Stimulated activated CD8-positive, alpha-beta memory T cell treated with anti-CD3 and anti-CD28 coated beads, Interleukin-4, amount 100 ng/mL, for 48 hours (primary cell): ENCODE results near the gene DPEP2.
"Not testable (repeated sequence)": the region's sequence is repeated elsewhere in the genome, so short reads cannot be mapped to it uniquely, and the experiment has no call there.

ENCODE experiments used
- DNase-seq: peaks from one replicate; pipeline ENCODE4 v3.0.0-alpha.2; 2020

The DPEP2 gene

DNA sequence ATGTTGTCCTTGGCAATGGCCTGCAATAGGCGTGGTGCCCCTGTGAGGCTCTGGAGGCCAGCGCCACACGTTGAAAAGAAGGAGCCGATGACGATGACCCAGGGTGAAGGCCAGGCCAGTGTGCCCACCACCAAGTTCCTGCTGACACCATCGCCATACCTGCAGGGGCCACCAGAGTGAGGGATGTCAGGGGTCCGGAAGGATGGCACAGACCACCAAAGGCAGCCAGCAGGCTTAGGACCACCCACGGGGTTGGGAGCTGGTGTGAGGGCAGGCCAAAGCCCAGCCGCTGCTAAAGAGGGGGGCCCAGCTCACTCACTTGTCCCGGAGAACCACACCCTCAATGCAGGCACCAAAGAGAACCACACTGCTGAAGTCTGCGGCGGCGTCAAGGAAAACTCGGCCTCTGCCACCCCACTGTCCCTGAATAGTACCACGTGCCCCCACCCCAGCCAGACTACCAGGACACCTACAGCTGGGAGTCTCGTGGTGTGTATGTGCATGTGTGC, 48.9 kb downstream of the DPEP2 start:
- DNase-seq, result no peak

DNA sequence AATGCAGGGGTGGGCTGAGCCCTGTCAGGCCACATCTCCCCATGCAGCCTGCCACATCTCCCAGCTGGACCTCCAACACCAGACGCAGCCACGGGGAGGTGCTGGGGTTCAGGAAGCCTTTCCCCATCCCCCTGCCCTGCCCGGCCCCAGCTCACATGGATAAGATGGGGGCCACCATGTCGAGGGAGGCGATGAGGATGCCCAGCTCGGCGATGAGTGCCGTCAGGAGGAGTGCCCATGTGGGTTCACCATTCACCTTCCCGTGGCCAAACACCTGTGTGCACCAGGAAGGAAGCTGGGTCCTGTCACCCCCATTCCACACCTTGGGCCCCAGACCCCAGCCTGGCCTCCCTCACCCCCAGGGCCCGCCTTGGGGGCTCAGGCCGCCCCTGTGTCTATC, 49.6 kb downstream of the DPEP2 start:
- DNase-seq, result no peak

DNA sequence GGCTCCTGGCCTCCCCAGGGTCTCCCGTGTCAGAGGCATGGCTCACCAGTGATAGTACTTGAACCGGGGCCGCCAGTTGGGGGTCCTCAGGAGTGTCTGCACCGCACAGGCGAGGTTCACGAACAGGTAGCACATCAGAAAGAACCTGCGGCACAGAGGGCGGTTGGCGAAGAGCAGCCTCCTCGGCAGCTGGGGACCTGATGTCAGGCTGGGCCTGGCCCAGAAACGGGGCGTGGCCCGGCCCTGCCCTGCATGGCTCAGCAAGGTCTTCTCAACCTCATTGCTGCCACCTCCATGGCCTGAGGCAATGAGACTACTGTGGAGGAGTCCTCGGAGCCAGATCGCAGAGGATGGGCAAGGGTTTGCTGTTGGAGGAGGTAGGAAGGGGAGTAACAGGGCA, 51.3 kb downstream of the DPEP2 start:
- no peak for DNase-seq

DNA sequence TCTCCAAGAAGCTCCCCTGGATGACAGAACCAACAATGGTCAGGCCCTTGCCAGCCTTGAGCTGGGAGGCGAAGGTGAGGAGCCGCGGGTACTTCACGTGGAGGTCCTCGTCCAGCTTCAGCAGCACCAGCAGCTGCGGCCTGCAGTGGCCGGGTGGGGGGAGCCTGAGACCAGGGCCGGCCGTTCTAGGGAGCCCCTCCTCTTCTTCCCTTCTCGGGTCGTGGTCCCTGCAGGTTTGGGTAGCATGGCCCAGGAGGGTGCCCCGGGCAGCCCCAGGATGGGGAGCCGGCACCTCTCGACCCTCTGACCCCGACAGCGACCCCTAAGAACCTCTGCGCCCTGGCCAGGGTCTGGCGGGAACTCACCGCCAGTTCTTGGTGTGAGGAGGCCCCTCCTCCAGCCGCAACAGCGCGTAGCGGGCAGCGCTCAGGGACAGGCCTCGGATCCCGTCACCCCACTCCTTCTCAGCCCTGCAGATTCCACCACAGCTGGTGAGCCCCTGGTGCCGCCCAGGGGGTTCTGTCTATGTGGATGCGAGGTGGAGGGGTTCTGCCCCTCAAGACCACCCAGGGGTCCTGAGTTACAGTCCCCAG, 52.2 kb downstream of the DPEP2 start:
- no peak for DNase-seq

DNA sequence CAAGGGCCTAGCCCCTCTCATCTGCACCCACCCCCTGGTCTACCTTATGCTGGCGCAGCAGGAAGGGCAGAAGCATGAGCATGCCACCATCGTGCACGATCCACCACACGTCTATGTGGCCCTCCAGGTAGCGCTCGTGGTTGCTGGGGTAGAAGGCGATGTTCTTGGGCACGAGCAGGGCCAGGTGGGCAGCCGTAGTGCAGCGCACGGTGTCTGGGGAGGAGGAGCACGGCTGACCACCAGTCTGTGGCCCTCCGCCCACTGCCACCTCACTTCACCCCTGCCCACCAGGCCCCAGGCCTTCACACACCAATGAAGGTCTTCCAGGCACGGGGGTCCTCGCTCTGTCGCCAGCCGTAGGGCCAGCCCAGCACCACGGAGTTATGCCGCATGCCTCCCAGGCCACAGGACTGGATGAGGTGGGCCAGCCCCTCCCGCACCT, 53.1 kb downstream of the DPEP2 start:
- DNase-seq, result no peak

DNA sequence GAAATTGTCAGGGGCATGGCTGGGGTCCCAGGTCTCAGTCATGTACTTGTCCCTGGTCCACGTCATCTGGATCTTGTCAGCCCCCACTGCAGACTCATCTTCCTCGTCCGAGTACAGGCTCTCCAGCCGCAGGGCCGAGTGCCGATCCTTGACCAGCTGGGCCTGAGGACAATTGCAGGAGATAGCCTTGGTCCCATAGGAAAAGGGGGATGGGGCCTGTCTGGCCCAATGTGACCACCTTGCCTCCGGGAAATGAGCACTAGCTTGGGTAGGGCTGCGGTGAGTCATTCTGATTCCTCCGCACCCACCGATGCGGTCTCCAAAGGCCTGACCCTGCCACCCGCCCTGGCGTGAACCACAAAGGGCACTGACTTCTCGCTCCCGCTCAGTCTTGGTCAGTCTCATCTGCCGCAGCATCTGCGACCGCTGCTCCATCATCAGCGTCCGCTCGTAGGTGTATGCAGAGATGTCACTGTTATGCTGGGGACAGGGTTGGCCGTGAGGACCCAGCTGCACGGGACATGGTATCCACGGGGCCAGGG, 53.8 kb downstream of the DPEP2 start:
- DNase-seq, result no peak

DNA sequence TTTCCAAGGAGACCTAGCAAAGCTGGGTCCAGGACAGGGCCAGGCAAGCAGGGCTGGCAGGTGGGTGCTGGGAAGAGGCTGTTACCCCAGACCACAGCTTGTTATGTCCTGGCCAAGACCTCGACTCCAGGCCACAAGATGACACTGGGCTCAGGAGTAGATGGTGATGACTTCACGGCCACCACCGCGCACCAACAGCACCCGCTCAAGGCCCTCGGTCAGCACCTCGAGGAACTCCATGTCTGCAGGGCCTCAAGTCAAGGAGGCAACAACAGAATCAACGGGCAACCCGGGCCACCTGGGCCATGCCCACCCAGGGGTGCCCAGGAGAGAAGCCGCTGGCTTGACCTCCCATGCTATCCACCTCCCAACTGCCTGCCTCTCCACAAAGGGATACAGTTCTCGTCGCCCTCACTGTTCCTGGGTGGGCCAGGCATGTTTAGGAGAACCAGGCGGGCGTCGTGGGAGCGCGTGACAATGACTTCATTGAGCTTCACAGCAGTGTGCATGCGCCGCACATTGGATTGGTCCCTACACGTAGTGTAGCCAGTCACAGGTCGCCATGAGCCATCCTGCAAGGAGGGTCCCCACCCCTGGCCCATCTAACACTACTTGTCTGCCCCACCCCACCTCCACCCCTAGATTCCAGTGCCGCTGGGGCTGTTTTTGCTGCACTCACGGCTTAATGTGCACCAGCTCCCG, 54.4 kb downstream of the DPEP2 start:
- no peak for DNase-seq

DNA sequence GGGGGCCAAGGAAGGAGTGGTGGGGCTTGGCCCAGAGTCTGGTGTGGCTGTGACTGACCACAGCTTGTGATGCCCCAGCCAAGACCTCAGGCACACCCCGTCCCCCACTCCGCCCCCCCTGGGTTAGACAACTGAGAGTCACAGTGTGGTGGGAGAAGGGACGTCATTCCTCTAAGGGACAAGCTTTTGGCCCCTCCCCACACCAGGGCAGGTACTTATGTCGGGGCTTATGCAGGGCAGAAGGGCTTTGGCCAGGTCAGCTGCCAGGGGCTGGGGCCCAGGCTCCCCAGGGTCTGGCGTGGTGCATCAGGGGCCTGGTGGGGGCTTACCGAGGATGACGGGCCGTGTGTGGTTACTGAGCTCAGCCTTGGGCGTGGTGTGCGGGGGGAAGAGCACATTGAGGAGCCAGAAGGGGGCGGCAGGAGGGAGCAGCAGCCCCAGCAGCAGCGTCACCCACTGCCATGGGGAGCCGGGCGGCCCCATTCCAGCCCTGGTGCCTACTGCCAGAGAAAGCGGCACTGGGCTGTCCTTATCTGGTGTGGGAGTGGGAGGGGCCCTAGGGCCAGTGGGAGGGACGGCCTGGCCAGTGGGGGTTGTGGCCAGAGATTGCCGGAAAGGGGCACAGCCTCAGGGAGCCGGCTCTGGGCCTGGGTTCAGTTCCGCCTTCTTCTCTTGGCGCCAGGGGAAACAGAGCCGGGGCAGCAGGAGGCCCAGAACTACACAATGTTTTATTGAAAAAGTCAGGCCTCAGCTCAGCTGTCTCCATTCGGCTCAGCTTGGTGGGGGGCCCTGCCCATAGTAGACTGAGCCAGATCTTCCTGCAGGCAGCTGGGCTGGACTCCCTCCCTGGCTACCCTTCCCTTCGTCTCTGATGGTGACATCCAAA, 55.4 kb downstream of the DPEP2 start, which contains the start of gene LCAT:
Gene LCAT (minus strand): TSS at position 502 of the 886 bp plus-strand sequence. CDS start 19 bp downstream, at position 483.
- DNase-seq, result no peak

DNA sequence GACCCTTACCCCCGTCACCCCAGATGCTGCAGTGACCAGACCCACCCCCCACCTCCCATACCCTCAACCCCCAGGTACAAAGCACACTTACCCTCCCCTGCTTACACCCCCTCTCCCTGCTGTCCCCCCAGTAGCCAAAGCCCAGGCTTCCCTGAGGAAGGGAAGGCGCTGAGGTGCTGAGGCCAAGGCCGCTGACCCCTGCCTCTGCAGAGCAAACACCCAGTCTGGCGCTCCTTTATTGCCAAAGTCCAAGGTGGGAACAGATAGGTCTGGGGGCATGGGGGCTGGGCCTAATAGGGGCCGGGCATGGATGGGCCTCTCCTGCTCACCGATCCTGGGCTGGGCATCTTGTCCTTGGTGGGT, 56.0 kb downstream of the DPEP2 start:
- DNase-seq, result no peak

DNA sequence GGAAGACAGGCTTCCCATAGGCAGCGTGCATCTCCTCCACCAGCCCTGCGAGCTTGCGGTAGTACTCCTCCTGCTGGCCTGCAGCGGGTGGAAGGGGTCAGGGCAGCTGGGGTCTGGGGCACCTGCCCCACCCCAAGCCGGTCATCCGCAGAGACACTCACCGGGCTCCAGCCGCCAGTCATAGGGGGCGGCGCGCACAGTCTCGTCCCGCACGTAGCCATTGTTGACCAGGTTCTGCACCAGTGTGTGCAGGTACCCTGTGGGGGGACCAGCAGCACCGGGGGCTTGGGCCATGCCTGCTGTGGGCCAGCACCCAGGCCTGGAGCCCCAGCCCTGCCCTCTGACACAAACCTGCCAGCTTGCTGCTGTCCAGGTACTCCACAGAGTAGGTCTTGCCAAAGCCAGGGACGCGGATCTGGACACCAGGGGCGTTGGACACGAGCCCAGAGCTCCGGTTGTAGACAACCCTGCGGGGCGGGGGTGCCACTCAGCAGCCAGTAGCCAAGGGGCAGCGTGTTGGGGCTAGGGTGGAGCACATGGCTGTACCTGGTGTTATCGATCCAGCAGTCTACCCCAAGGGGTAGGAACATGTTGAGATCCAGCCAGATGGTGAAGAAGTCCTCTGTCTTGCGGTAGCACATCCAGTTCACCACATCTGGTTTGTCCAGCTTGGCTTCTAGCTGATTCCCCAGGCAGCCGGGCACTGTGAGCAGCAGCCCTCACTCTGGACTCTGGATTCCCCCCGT, 56.6 kb downstream of the DPEP2 start:
- no peak for DNase-seq

DNA sequence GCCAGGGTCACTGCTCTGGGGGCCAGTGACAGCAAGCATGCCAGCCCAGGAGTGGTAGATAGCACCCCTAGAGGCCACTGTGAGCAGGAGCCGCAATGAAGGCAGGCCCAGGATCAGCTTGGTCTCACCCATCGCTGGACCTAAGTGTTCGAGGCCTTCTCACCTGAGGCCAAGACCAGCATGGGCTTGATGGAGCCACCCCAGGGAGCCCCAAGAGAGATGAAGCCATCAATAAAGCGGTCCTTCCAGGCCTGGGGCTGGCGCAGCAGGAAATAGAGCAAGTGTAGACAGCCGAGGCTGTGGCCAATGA, 57.1 kb downstream of the DPEP2 start:
- DNase-seq, result peak; percentile 62

DNA sequence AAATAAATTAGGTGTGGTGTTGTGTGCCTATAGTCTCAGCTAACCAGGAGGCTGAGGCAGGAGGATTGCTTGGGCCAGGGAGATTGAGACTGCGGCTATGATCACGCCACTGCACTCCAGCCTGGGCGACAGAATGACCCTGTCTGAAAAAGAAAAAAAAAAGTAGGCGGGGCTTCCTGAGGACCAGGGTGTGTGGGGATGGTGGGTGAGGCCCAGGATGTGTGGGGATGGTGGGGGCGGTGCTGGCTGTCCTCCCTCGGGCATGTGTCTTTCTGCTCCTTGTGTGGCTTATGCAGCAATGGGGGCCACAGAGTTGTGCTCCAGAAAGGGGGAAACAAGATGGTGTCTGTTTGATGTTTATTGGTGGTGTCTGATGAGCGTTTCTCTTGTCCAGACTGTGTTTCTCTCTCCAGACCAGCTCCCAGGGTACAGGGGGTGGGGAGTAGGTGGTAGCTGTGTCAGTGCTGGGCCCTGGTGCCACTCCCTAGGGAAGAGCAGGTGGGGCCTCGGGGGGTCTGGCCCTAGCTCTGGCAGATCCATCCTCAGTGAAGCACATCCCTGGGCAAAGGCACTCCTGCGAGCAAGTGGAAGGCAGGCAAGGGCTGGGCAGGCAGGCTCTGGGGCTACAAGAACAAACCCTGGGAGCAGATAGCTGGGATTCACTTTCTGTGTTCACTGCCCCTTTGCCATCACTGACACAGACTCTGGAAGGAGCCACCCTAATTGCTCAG, 57.6 kb downstream of the DPEP2 start:
- no peak for DNase-seq

DNA sequence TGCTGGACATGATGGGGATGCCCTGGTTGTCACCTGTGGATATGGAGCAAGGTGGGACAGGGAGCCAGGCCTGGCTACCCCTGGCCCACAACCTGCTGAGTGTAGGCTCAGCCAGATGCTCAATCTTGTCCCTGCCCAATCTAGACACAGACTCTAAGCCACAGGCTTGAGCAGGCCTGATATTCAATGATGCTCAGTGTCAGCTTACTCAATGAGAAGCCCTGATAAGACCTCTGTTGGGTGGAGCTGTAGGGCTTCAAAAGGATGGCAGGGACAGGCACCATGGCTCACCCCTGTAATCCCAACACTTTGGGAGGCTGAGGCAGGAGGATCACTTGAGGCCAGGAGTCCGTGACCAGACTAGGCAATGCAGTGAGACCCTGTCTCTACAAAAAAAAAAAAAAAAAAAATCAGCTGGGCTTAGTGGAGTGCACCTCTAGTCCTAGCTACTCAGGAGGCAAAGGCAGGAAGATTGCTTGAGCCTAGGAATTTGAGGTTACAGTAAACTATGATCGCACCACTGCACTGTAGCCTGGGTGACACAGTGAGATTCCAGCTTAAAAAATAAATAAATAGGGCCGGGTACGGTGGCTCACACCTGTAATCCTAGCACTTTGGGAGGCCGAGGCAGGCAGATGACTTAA, 58.7 kb downstream of the DPEP2 start:
- DNase-seq, result no peak

DNA sequence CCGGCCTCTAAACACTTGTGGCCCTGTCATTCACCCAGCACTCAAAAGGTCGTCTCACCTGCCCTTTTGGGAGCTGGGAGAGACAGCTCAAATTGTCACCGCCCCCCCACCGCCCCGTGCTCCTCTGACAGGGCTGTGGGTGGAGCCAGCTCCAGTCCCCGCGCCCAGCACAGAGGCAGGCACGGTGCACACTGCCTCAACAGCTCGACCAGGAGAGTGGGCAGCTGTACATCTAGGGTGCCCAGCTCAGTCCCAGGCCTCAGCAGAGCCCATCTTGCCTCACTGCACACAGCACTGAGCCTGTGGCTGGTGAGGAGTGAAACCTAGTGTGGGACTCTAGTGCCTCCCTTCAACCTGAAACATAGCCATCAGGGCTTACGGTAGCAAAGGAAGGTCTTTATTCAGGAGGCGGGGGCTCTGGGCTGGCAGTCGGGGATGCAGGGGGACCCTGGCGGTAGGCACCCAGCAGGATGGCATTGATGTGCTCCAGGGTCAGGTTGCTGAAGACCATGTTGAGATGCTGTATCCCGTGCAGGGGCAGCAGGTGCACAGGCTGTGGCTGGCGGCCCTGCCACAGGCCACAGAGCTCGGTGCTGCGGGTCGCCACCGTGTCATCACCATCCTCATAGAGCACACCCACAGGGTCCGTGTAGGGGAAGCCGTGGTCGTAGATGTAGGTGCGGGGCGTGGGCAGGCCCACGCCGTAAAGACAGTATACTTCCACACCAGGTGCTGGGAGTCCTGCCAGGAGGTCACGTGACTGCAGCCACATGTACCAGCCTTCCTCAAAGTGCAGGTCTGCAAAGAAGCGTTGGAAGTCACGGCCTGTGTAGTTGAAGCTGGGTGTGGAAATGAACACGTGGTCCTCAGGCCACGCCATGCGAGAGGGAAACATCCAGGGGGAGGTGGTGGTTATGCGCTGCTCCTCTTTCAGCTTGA, 59.5 kb downstream of the DPEP2 start:
- peak; percentile 68 for DNase-seq

DNA sequence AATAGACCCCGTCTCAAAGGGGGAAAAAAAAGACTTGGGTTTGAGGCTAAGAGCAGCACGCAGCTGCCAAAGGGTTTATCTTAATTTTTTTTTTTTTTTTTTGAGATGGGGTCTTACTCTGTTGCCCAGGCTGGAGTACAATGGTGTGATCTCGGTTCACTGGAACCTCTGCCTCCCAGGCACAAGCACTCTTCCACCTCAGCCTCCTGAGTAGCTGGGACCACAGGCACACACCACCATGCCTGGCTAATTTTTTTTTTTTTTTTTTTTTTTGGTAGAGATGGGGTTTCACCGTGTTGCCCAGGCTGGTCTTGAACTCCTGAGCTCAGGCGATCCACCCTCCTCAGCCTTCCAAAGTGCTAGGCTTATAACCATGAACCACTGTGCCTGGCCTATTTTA, 61.6 kb downstream of the DPEP2 start:
- not testable (repeated sequence) for DNase-seq
